Nephron progenitor cell (in vitro differentiated cells): ENCODE results near the gene HERC3.

Experiments used
- DNase-seq: peaks from one replicate; pipeline ENCODE4 v3.0.0; 2021
- H3K27ac Mint-ChIP-seq: 2 replicates; pipeline ENCODE4 v1.8.0; 2021; ENCODE audit warnings: mild to moderate bottlenecking, moderate library complexity, mixed read lengths
- H3K27me3 Mint-ChIP-seq: 2 replicates; pipeline ENCODE4 v1.8.0; 2021; ENCODE audit warnings: mild to moderate bottlenecking, low read depth, mixed read lengths; ENCODE audit not compliant: poor library complexity
- H3K36me3 Mint-ChIP-seq: 2 replicates; pipeline ENCODE4 v1.8.0; 2021; ENCODE audit warnings: low read depth, mixed read lengths
- H3K4me1 Mint-ChIP-seq: 2 replicates; pipeline ENCODE4 v1.8.0; 2021; ENCODE audit warnings: mixed read lengths
- H3K4me3 Mint-ChIP-seq: 2 replicates; pipeline ENCODE4 v1.8.0; 2021; ENCODE audit warnings: mild to moderate bottlenecking, moderate library complexity, mixed read lengths
- H3K9me3 Mint-ChIP-seq: 2 replicates; pipeline ENCODE4 v1.8.0; 2021; ENCODE audit warnings: mild to moderate bottlenecking, moderate library complexity, mixed read lengths
- CTCF ChIP-seq: fragments of 200-600 bp; sonication (generic); IDR thresholded peaks from 2 replicates; pipeline ENCODE4 v1.5.0; 2021; ENCODE audit warnings: antibody characterized with exemption

HERC3 gene

GRCh38 chr4:88610771-88611170 is 18.5 kb downstream of the HERC3 start:
- H3K4me3 Mint-ChIP-seq, result no peak overlapping the region
- DNase-seq, result no peak
- peaks cover 8% of the 10 kb centered on the region for H3K9me3 Mint-ChIP-seq
- TF ChIP-seq CTCF, result no peak
- peaks cover 22% of the 10 kb centered on the region for H3K36me3 Mint-ChIP-seq
- H3K4me1 Mint-ChIP-seq, result peaks cover 22% of the 10 kb centered on the region
- H3K27me3 Mint-ChIP-seq, result peaks cover 7% of the 10 kb centered on the region
- H3K27ac Mint-ChIP-seq, result peak overlapping the region; percentile 23

- no peak for TF ChIP-seq CTCF
- peak overlapping the region; percentile 34 for H3K27ac Mint-ChIP-seq
- H3K4me1 Mint-ChIP-seq, result peaks cover 22% of the 10 kb centered on the region
- no peak overlapping the region for H3K4me3 Mint-ChIP-seq
- no peak for DNase-seq
- H3K27me3 Mint-ChIP-seq, result peaks cover 7% of the 10 kb centered on the region
- H3K9me3 Mint-ChIP-seq, result no peaks in the 10 kb centered on the region
- H3K36me3 Mint-ChIP-seq, result peaks cover 4% of the 10 kb centered on the region
Observed at GRCh38 chr4:88613417-88613875, 21.2 kb downstream of the HERC3 start.

- no peak for DNase-seq
- no peaks in the 10 kb centered on the region for H3K9me3 Mint-ChIP-seq
- peaks cover 4% of the 10 kb centered on the region for H3K36me3 Mint-ChIP-seq
- no peak for TF ChIP-seq CTCF
- H3K27me3 Mint-ChIP-seq, result peaks cover 7% of the 10 kb centered on the region
- peaks cover 22% of the 10 kb centered on the region for H3K4me1 Mint-ChIP-seq
- H3K27ac Mint-ChIP-seq, result no peak overlapping the region
- H3K4me3 Mint-ChIP-seq, result no peak overlapping the region
Observed at GRCh38 chr4:88614058-88614457, 21.8 kb downstream of the HERC3 start.

GRCh38 chr4:88616275-88617150 is 24.2 kb downstream of the HERC3 start:
- H3K27ac Mint-ChIP-seq, result no peak overlapping the region
- peaks cover 16% of the 10 kb centered on the region for H3K4me1 Mint-ChIP-seq
- H3K36me3 Mint-ChIP-seq, result no peaks in the 10 kb centered on the region
- H3K9me3 Mint-ChIP-seq, result no peaks in the 10 kb centered on the region
- peaks cover 11% of the 10 kb centered on the region for H3K27me3 Mint-ChIP-seq
- DNase-seq, result no peak
- no peak for TF ChIP-seq CTCF
- no peak overlapping the region for H3K4me3 Mint-ChIP-seq

- H3K4me3 Mint-ChIP-seq, result no peak overlapping the region
- peaks cover 6% of the 10 kb centered on the region for H3K9me3 Mint-ChIP-seq
- no peak for DNase-seq
- peaks cover 5% of the 10 kb centered on the region for H3K27me3 Mint-ChIP-seq
- no peaks in the 10 kb centered on the region for H3K4me1 Mint-ChIP-seq
- H3K27ac Mint-ChIP-seq, result no peak overlapping the region
- H3K36me3 Mint-ChIP-seq, result peaks cover 7% of the 10 kb centered on the region
- TF ChIP-seq CTCF, result no peak
Observed at GRCh38 chr4:88618782-88619485, 26.7 kb downstream of the HERC3 start.
